Natural killer cell (primary cell): Measurements from ENCODE around the gene GJB4. TPM values are rescaled to one million over a fixed set of nuclear protein-coding genes. Genes with fewer than 3 reads are reported as not detected.

ENCODE experiments used
- ATAC-seq, 3 donors: fragments of 150-1000 bp in 2 of 3; fragments of 200-7000 bp in 1 of 3; cut with Tn5 transposase; 1 replicate in 1 of 3; 2 replicates in 2 of 3; pipeline ENCODE4 v1.10.0; 2021; ENCODE audit warnings: mild to moderate bottlenecking in 2 of 3, moderate library complexity in 2 of 3
- DNase-seq, 2 donors: peaks; one replicate each; pipeline versions ENCODE4 v3.0.0 to v3.0.0-alpha.2; 2013 to 2021; ENCODE audit warnings: mixed read lengths in 1 of 2
- H3K27ac ChIP-seq: one replicate; pipeline ENCODE4 v1.5.1; 2013; ENCODE audit warnings: mild to moderate bottlenecking, low read length
- H3K27me3 ChIP-seq: one replicate; pipeline ENCODE4 v1.6.1; 2013; ENCODE audit warnings: low read length; ENCODE audit not compliant: control insufficient read depth, insufficient read depth
- H3K36me3 ChIP-seq: one replicate; pipeline ENCODE4 v1.6.1; 2013; ENCODE audit warnings: low read length; ENCODE audit not compliant: control insufficient read depth, insufficient read depth
- H3K4me1 ChIP-seq: one replicate; pipeline ENCODE4 v1.6.1; 2013; ENCODE audit warnings: low read length; ENCODE audit not compliant: control insufficient read depth, insufficient read depth
- H3K4me3 ChIP-seq: one replicate; pipeline ENCODE4 v1.5.1; 2013; ENCODE audit warnings: low read length
- H3K9me3 ChIP-seq: one replicate; pipeline ENCODE4 v1.6.1; 2013; ENCODE audit warnings: low read length; ENCODE audit not compliant: control insufficient read depth, insufficient read depth
- H3K27ac Mint-ChIP-seq, 2 donors: one replicate each; pipeline ENCODE4 v1.8.0; 2022; ENCODE audit warnings: mild to moderate bottlenecking in 2 of 2, mixed read lengths in 2 of 2, moderate library complexity in 1 of 2
- H3K27me3 Mint-ChIP-seq, 2 donors: one replicate each; pipeline ENCODE4 v1.8.0; 2022; ENCODE audit warnings: low read depth in 2 of 2, mixed read lengths in 2 of 2
- H3K36me3 Mint-ChIP-seq: one replicate; pipeline ENCODE4 v1.8.0; 2022; ENCODE audit warnings: mixed read lengths
- H3K4me1 Mint-ChIP-seq, 2 donors: one replicate each; pipeline ENCODE4 v1.8.0; 2022; ENCODE audit warnings: mixed read lengths in 2 of 2
- H3K4me3 Mint-ChIP-seq: one replicate; pipeline ENCODE4 v1.8.0; 2022; ENCODE audit warnings: mild to moderate bottlenecking, moderate library complexity, mixed read lengths
- H3K9me3 Mint-ChIP-seq, 2 donors: one replicate each; pipeline ENCODE4 v1.8.0; 2022; ENCODE audit warnings: mixed read lengths in 2 of 2
- WGBS: methylation state at CpG from one replicate; pipeline ENCODE4 v1.1.7; 2013; ENCODE audit warnings: missing lambda C conversion rate; ENCODE audit not compliant: insufficient coverage; 5-methylcytosine and 5-hydroxymethylcytosine counted together
- intact Hi-C: fragments of 100-400 bp; cut with micrococcal nuclease; formaldehyde crosslinking; loops from one replicate; pipeline ENCODE4 v1.14.2; 2022
- total RNA-seq, 4 donors: library from RNA; stranded (reverse); fragments of 120-200 nt in 1 of 4; gene quantifications; one replicate each; pipeline versions ENCODE4 v1.2.3 to v1.2.4, GENCODE V29; 2013 to 2022
- TF ChIP-seq, protein P1 (sequence below): fragments of 200-600 bp; IDR thresholded peaks from one replicate; pipeline ENCODE4 v1.8.0; 2022; ENCODE audit warnings: antibody characterized with exemption

Gene GJB4
- total RNA-seq: not detected
- total RNA-seq (2013): not detected

DNA sequence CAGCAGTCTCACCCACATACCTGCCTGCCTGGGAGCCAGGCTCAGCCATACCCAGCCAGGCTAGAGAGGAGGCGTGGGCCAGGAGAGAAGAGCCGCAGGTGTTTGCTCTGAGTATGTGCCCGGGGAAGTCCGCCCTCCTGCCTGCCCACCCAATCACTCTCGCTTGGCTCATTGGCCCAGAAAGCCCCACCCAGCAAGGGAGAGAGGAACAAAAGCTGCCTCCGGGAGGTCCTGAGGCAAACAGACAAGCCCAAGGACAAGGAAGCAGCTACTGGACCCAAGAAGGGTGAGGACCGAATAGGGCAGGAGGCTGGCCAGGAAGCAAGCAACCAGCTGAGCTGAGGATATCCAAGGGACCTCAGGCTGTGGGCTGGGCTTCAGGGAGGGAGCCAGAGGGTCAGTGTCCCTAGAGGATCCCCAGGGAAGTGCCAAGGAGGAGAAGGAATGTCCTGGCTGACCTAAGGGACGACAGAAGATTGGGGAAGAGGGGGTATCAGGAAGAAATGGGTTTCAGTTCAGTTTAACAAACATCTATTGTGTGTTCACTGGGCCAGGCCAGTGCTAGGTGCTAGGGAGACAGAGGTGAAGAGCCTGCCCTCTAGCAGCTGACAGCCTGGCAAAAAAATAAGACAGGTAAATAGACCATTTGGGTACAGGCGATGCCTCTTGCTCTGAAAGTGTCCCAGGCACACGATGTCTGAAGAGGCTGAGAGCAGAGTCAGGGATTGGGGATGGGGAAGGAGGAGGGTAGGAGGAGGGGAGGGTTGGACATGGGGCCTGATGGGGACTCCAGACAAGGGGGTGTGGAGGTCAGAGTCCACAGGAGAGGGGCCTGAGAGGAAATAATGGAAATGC lies at the start of gene GJB4:
Gene GJB4 (plus strand): TSS at position 238 of the 855 bp plus-strand sequence. CDS start 1,515 bp downstream, outside the sequence.
- ATAC-seq (no peak), DNase-seq (no peak)
- peaks cover 9 to 15% of the 10 kb centered on the region in 2 donors for H3K27me3 Mint-ChIP-seq
- intact Hi-C loops: no loop called here
- no peak within 1 kb of the TSS for H3K27ac Mint-ChIP-seq
- H3K9me3 Mint-ChIP-seq: no peaks in the 10 kb centered on the region
- peaks cover 0 to 6% of the 10 kb centered on the region in 2 donors for H3K4me1 Mint-ChIP-seq
- Histone ChIP-seq H3K4me3 (no peak within 1 kb of the TSS), H3K9me3 (no peaks in the 10 kb centered on the region), H3K27ac (no peak within 1 kb of the TSS), H3K27me3 (no peaks in the 10 kb centered on the region), H3K36me3 (no peaks in the 10 kb centered on the region), H3K4me1 (no peaks in the 10 kb centered on the region)
- no peak within 1 kb of the TSS for H3K4me3 Mint-ChIP-seq
- TF ChIP-seq, protein P1, sequence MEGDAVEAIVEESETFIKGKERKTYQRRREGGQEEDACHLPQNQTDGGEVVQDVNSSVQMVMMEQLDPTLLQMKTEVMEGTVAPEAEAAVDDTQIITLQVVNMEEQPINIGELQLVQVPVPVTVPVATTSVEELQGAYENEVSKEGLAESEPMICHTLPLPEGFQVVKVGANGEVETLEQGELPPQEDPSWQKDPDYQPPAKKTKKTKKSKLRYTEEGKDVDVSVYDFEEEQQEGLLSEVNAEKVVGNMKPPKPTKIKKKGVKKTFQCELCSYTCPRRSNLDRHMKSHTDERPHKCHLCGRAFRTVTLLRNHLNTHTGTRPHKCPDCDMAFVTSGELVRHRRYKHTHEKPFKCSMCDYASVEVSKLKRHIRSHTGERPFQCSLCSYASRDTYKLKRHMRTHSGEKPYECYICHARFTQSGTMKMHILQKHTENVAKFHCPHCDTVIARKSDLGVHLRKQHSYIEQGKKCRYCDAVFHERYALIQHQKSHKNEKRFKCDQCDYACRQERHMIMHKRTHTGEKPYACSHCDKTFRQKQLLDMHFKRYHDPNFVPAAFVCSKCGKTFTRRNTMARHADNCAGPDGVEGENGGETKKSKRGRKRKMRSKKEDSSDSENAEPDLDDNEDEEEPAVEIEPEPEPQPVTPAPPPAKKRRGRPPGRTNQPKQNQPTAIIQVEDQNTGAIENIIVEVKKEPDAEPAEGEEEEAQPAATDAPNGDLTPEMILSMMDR: no peak
- no peaks in the 10 kb centered on the region for H3K36me3 Mint-ChIP-seq
- 79% methylated on average over 10 of the region's 10 CpGs for WGBS

DNA sequence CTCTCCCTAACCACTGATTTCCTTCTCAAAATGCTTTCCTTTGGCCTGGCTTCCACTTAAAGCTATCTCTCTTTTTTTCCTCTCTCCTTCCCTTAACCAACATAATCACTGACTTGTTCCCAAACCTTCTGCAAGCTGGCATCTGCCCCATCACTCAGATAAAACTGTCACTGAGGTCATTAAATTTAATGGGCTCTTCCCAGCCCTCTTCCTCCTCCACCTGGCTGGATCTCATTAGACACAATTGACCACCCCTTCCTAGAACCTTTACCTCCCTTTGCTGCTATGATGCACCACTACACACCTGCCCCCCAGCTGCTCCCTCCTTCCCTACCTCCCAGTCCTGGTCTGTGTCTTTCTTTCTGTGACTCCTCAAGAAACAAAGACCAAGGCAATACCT lies 48.7 kb upstream of the GJB4 start:
- intact Hi-C loops: no loop called here
- no peaks in the 10 kb centered on the region for H3K9me3 ChIP-seq
- H3K27ac ChIP-seq: no peak overlapping the region
- Mint-ChIP-seq H3K4me1 (no peaks in the 10 kb centered on the region), H3K27me3 (peaks cover 14 to 18% of the 10 kb centered on the region in 2 donors), H3K4me3 (no peak overlapping the region), H3K36me3 (no peaks in the 10 kb centered on the region), H3K9me3 (no peaks in the 10 kb centered on the region), H3K27ac (no peak overlapping the region)
- H3K4me1 ChIP-seq: no peaks in the 10 kb centered on the region
- ATAC-seq (no peak), DNase-seq (no peak)
- no peaks in the 10 kb centered on the region for H3K27me3 ChIP-seq
- H3K36me3 ChIP-seq: no peaks in the 10 kb centered on the region
- TF ChIP-seq, protein P1: no peak
- H3K4me3 ChIP-seq: no peak overlapping the region

DNA sequence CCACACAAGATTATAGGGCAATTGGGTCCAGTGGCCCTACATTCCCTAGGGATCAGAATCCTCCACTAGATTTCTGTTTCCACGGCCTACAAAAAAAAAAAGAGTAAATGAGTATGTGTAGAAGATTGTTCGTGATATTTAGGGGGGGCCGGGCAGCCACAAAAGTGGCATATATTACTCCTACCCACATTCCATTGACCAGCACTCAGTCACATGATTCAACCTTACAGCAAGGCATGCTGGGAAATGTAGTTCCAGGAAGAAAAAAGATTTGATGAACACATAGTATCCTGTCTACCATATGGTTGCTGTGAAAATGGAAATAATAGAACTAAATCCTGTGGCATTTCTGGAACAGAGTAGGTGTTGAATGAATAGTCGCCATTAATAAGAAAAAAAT lies 48.1 kb upstream of the GJB4 start:
- Histone ChIP-seq H3K4me1 (no peaks in the 10 kb centered on the region), H3K36me3 (no peaks in the 10 kb centered on the region), H3K27ac (no peak overlapping the region), H3K4me3 (no peak overlapping the region), H3K27me3 (no peaks in the 10 kb centered on the region), H3K9me3 (no peaks in the 10 kb centered on the region)
- intact Hi-C loops: no loop called here
- no peak for DNase-seq
- WGBS: 93% methylated on average over 1 of the region's 4 CpGs
- H3K27ac Mint-ChIP-seq: no peak overlapping the region
- no peaks in the 10 kb centered on the region for H3K36me3 Mint-ChIP-seq
- no peaks in the 10 kb centered on the region for H3K4me1 Mint-ChIP-seq
- TF ChIP-seq, protein P1: no peak
- ATAC-seq: no peak
- H3K27me3 Mint-ChIP-seq: peaks cover 9 to 16% of the 10 kb centered on the region in 2 donors
- no peak overlapping the region for H3K4me3 Mint-ChIP-seq
- no peaks in the 10 kb centered on the region for H3K9me3 Mint-ChIP-seq
